Measurements from ENCODE around the gene PDE4B. TPM values are rescaled to one million over a fixed set of nuclear protein-coding genes. Genes with fewer than 3 reads are reported as not detected.

The PDE4B gene
- total and polyA plus RNA-seq, 2 of the 13 experiments (the other 11 are each of a cell fraction or from before 2014, with no cell fraction given) = not detected

GRCh38 chr1:66214901-66215300, 422.2 kb downstream of the PDE4B start:
- TF ChIP-seq PRDM10 (CRISPR knock-in tag; IDR thresholded peaks at IDR 0.05; ENCODE audit: low read depth) (no peak), FOXK1 (CRISPR knock-in tag; IDR thresholded peaks at IDR 0.05; ENCODE audit: borderline replicate concordance, low read depth) (no peak), MNT (IDR thresholded peaks at IDR 0.05) (no peak), ETV6 (CRISPR knock-in tag; conservative IDR thresholded peaks at IDR 0.05) (no peak), GLI4 (CRISPR knock-in tag; IDR thresholded peaks at IDR 0.05; ENCODE audit: borderline replicate concordance) (no peak), ZNF143 (CRISPR knock-in tag; IDR thresholded peaks at IDR 0.05) (no peak), ZNF12 (CRISPR knock-in tag; IDR thresholded peaks at IDR 0.05) (no peak), ZNF556 (CRISPR knock-in tag; IDR thresholded peaks at IDR 0.05; ENCODE audit: borderline replicate concordance) (no peak), ZNF121 (CRISPR knock-in tag; IDR thresholded peaks at IDR 0.05) (no peak), TGIF2 (CRISPR knock-in tag; IDR thresholded peaks at IDR 0.05) (no peak), U2AF2 (IDR thresholded peaks at IDR 0.05; ENCODE audit: low read depth, low read length) (no peak), ZNF234 (CRISPR knock-in tag; conservative IDR thresholded peaks at IDR 0.05) (no peak), MTF2 (CRISPR knock-in tag; IDR thresholded peaks at IDR 0.05; ENCODE audit: borderline replicate concordance) (no peak), ZBTB34 (CRISPR knock-in tag; IDR thresholded peaks at IDR 0.05) (no peak), FOSL1 (CRISPR knock-in tag; IDR thresholded peaks at IDR 0.05; ENCODE audit: borderline replicate concordance) (no peak)
- in situ Hi-C loops (cut with HindIII; ENCODE audit: extremely low pct_ligation_motif_present, low pct_unique_long_range_greater_than_20kb) (no loop called here), intact Hi-C loops (cut with micrococcal nuclease; ENCODE audit: unreplicated experiment) (no loop called here)
- no peak overlapping the region for H2AFZ ChIP-seq (ENCODE audit: low read length)
- no peaks in the 10 kb centered on the region for H3K36me3 ChIP-seq (replicated peaks in 1 of 2; ENCODE audit: control insufficient read depth in 1 of 2, insufficient read depth in 2 of 2, low read length in 2 of 2)
- no peaks in the 10 kb centered on the region for H3K27me3 ChIP-seq (ENCODE audit: control insufficient read depth in 1 of 2, insufficient read depth in 2 of 2, low read length in 2 of 2)
- no peak overlapping the region for H3K4me2 ChIP-seq (ENCODE audit: low read depth, low read length)
- no peaks in the 10 kb centered on the region for H4K20me1 ChIP-seq (ENCODE audit: insufficient read depth, low read length)
- H3K9me3 ChIP-seq (ENCODE audit: low read length) = peaks cover 12% of the 10 kb centered on the region
- no peaks in the 10 kb centered on the region for H3K79me2 ChIP-seq (ENCODE audit: insufficient read depth, low read length)
- no peaks in the 10 kb centered on the region for H3K4me1 ChIP-seq (ENCODE audit: insufficient read depth, low read length)
- FAIRE-seq = no peak
- ChIA-PET CTCF (ENCODE audit: low intra/inter-chr PET ratio, low total read pairs) (no interaction called here), POLR2A (no interaction called here)
- no peak overlapping the region for H3K4me3 ChIP-seq (replicated peaks in 1 of 3; ENCODE audit: insufficient read depth in 1 of 3, low read depth in 2 of 3, low read length in 3 of 3)
- no TSS peak for BruUV-seq (replicated peaks)
- H3K27ac ChIP-seq (ENCODE audit: extremely low read length, insufficient read depth, low read length) = no peak overlapping the region
- DNase-seq (ENCODE audit: low spot score) = no peak
- no peak for ATAC-seq
- H3K9ac ChIP-seq (ENCODE audit: insufficient read depth, low read depth, low read length) = no peak overlapping the region

All from HepG2 (cell line).